ENCODE measurements around the gene HOMER1.

GRCh38 chr5:79484731-79485130 is 29.2 kb downstream of the HOMER1 start:
- TF ChIP-seq FOXM1 (IDR thresholded peaks at IDR 0.05; ENCODE audit: borderline replicate concordance), result no peak
- no peak for TF ChIP-seq HDGF (IDR thresholded peaks at IDR 0.05; ENCODE audit: borderline replicate concordance)
- no peak for TF ChIP-seq ARNT (IDR thresholded peaks at IDR 0.05)
- TF ChIP-seq CTBP1 (IDR thresholded peaks at IDR 0.05; ENCODE audit: borderline replicate concordance), result no peak
- TF ChIP-seq SP1 (IDR thresholded peaks at IDR 0.05), result no peak
- TF ChIP-seq NFRKB (IDR thresholded peaks at IDR 0.05), result no peak
